Stimulated activated naive CD8-positive, alpha-beta T cell treated with anti-CD3 and anti-CD28 coated beads, Interleukin-15, amount 100 ng/mL, for 72 hours (primary cell): ENCODE measurements around the gene CAGE1.

ENCODE experiments used
- ATAC-seq: fragments of 150-1000 bp; cut with Tn5 transposase; 2 replicates; pipeline ENCODE4 v1.10.0; 2021; ENCODE audit warnings: mild to moderate bottlenecking, moderate library complexity
- DNase-seq, 2 donors: peaks; one replicate each; pipeline ENCODE4 v3.0.0; 2021 to 2022
- H3K27ac Mint-ChIP-seq, 2 donors: one replicate each; pipeline ENCODE4 v1.8.0; 2022; ENCODE audit warnings: mild to moderate bottlenecking in 2 of 2, mixed read lengths in 2 of 2, moderate library complexity in 2 of 2
- H3K27me3 Mint-ChIP-seq: one replicate; pipeline ENCODE4 v1.8.0; 2022; ENCODE audit warnings: mixed read lengths
- H3K4me1 Mint-ChIP-seq: one replicate; pipeline ENCODE4 v1.8.0; 2022; ENCODE audit warnings: mild to moderate bottlenecking, mixed read lengths
- H3K4me3 Mint-ChIP-seq, 2 donors: one replicate each; pipeline ENCODE4 v1.8.0; 2022; ENCODE audit warnings: mild to moderate bottlenecking in 2 of 2, mixed read lengths in 2 of 2, moderate library complexity in 1 of 2
- H3K9me3 Mint-ChIP-seq, 2 donors: one replicate each; pipeline ENCODE4 v1.8.0; 2022; ENCODE audit warnings: mixed read lengths in 2 of 2

CAGE1 gene

DNA sequence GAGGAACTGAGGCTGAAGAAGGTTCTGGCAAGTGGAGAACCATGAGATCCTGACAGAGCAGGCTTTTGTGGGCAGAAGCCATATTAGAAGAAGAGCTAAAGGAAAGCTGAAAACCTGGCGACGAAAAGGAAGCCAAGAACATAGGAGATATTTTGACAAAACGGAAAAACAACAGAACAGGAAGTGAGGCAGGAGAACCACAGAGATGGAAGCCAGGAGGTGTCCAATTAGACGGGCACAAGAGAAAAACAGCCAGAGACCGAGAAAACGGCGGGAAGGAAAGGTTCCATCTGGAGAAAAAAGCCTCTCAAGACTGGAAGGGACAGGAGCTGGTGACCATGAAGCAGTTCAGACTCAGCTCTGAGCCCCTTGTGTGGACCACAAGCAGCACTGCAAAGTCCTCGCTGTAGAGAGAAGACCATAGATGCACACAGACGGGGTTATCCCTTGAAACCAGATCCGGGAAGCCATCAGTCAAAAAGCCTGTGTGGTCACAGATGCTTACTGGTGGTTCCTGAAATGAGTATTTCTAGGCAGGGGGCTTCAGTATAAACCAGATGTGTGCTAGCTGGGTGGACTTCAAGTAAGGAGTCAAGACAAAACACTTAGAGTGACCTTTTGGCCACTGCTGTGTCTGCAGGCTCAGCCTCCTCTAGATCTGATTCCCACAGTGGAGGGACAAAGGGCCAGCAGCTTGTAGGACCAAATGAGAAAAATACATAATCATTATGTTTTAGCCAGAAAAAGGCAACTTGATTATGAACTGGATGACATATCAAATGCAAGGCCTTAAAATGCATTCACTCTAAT is 107.2 kb downstream of the CAGE1 start:
- no peaks in the 10 kb centered on the region for H3K9me3 Mint-ChIP-seq
- peak in 1 of 2 donors; percentile 29 for DNase-seq
- H3K27me3 Mint-ChIP-seq, result no peaks in the 10 kb centered on the region
- H3K4me1 Mint-ChIP-seq, result peaks cover 15% of the 10 kb centered on the region
- H3K4me3 Mint-ChIP-seq, result peak overlapping the region; percentile 17 to 59
- peak; percentile 83 for ATAC-seq
- peak overlapping the region; percentile 21 to 92 for H3K27ac Mint-ChIP-seq
